ENCODE data around the gene TAS2R60.
"Not testable (repeated sequence)": the region's sequence is repeated elsewhere in the genome, so short reads cannot be mapped to it uniquely, and the experiment has no call there.

Gene TAS2R60

GRCh38 chr7:143444063-143444782, 970 bp downstream of the TAS2R60 start:
- DNase-seq: no peak

- no peak for DNase-seq
These were observed 1.5 kb downstream of the TAS2R60 start for GRCh38 chr7:143444785-143445184.

GRCh38 chr7:143447466-143447865, 4.2 kb downstream of the TAS2R60 start:
- DNase-seq: no peak

- no peak for DNase-seq
These were observed 5.2 kb downstream of the TAS2R60 start for GRCh38 chr7:143448429-143448828.

- DNase-seq: no peak
These were observed 6.5 kb downstream of the TAS2R60 start for GRCh38 chr7:143449793-143450192.

GRCh38 chr7:143451122-143451521, 7.9 kb downstream of the TAS2R60 start:
- no peak for DNase-seq

GRCh38 chr7:143451746-143452145, 8.5 kb downstream of the TAS2R60 start:
- no peak for DNase-seq

GRCh38 chr7:143452495-143452894, 9.2 kb downstream of the TAS2R60 start:
- DNase-seq: no peak

GRCh38 chr7:143454091-143454680, 10.9 kb downstream of the TAS2R60 start:
- DNase-seq: no peak

GRCh38 chr7:143455491-143455890, 12.2 kb downstream of the TAS2R60 start:
- no peak for DNase-seq

- no peak for DNase-seq
These were observed 12.7 kb downstream of the TAS2R60 start for GRCh38 chr7:143455942-143456341.

- no peak for DNase-seq
These were observed 13.9 kb downstream of the TAS2R60 start for GRCh38 chr7:143456992-143457793.

- DNase-seq: no peak
These were observed 15.0 kb downstream of the TAS2R60 start for GRCh38 chr7:143458263-143458662.

- no peak for DNase-seq
These were observed 15.4 kb downstream of the TAS2R60 start for GRCh38 chr7:143458681-143459080.

GRCh38 chr7:143459359-143459758, 16.1 kb downstream of the TAS2R60 start:
- DNase-seq: no peak

GRCh38 chr7:143460271-143460979, 17.2 kb downstream of the TAS2R60 start:
- no peak for DNase-seq

GRCh38 chr7:143462045-143462444, 18.8 kb downstream of the TAS2R60 start:
- no peak for DNase-seq

GRCh38 chr7:143463556-143463955, 20.3 kb downstream of the TAS2R60 start:
- DNase-seq: no peak

- DNase-seq: no peak
These were observed 20.7 kb downstream of the TAS2R60 start for GRCh38 chr7:143463957-143464356.

GRCh38 chr7:143467724-143468123, 24.5 kb downstream of the TAS2R60 start:
- DNase-seq: no peak

GRCh38 chr7:143472071-143472689, 28.9 kb downstream of the TAS2R60 start:
- DNase-seq: not testable (repeated sequence)

GRCh38 chr7:143477501-143478150, 34.4 kb downstream of the TAS2R60 start, which contains the start of gene TAS2R41:
Gene TAS2R41, plus strand, starts transcription at chr7:143477873. Its CDS starts 0 bp downstream, at chr7:143477873.
- DNase-seq: no peak

All from activated CD4-positive, alpha-beta T cell treated with anti-CD3 and anti-CD28 coated beads, Interleukin-10, Interleukin-2, amounts not matched to agents 100 ng/mL and 50 ng/mL, durations not matched to agents 16 hours and 8 hours (primary cell).